GM12872 (cell line): ENCODE measurements around the gene MRAP2.

ENCODE experiments used
- CTCF ChIP-seq: IDR thresholded peaks from 3 replicates; pipeline ENCODE4 v1.5.1; 2011; ENCODE audit warnings: low read depth, mild to moderate bottlenecking, low read length, moderate library complexity; ENCODE audit not compliant: insufficient read depth

The MRAP2 gene

GRCh38 chr6:84033523-84034451 lies at the start of gene MRAP2:
Gene MRAP2, plus strand, starts transcription at chr6:84033772. Its CDS starts 21,547 bp downstream, at chr6:84055319.
- TF ChIP-seq CTCF, result no peak

GRCh38 chr6:83984411-83984810 lies 49.2 kb upstream of the MRAP2 start:
- no peak for TF ChIP-seq CTCF

- TF ChIP-seq CTCF, result no peak
Observed at GRCh38 chr6:83985308-83985713, 48.3 kb upstream of the MRAP2 start.

- TF ChIP-seq CTCF, result no peak
Observed at GRCh38 chr6:83985715-83986114, 47.9 kb upstream of the MRAP2 start.

GRCh38 chr6:83998021-83998584 lies 35.5 kb upstream of the MRAP2 start:
- no peak for TF ChIP-seq CTCF

GRCh38 chr6:84001119-84001518 lies 32.5 kb upstream of the MRAP2 start:
- TF ChIP-seq CTCF, result no peak

GRCh38 chr6:84002226-84002625 lies 31.3 kb upstream of the MRAP2 start:
- no peak for TF ChIP-seq CTCF
